Sigmoid colon (tissue), 7 donors: ENCODE data around the gene TMEM258. TPM values are rescaled to one million over a fixed set of nuclear protein-coding genes. Genes with fewer than 3 reads are reported as not detected.

ENCODE experiments used
- DNase-seq: peaks from one replicate; pipeline ENCODE4 v3.0.0-alpha.2; 2019
- H3K27ac ChIP-seq, 4 donors: fragments of 200-600 bp; sonication (generic); one replicate each; pipeline ENCODE4 v1.5.1; 2016 to 2019; ENCODE audit warnings: mild to moderate bottlenecking in 1 of 4
- H3K27me3 ChIP-seq, 3 donors: fragments of 200-600 bp; sonication (generic); one replicate each; pipeline ENCODE4 v1.5.1; 2019; ENCODE audit warnings: mild to moderate bottlenecking in 1 of 3
- H3K36me3 ChIP-seq, 4 donors: fragments of 200-600 bp; sonication (generic); one replicate each; pipeline ENCODE4 v1.5.1; 2016 to 2019
- H3K4me1 ChIP-seq, 4 donors: fragments of 200-600 bp; sonication (generic); one replicate each; pipeline ENCODE4 v1.5.1; 2017 to 2019
- H3K4me3 ChIP-seq, 4 donors: fragments of 200-600 bp; sonication (generic); one replicate each; pipeline ENCODE4 v1.5.1; 2017 to 2019; ENCODE audit warnings: mild to moderate bottlenecking in 2 of 4, moderate library complexity in 1 of 4
- H3K9me3 ChIP-seq, 4 donors: fragments of 200-600 bp in 3 of 4; sonication (generic) in 3 of 4; one replicate each; pipeline versions ENCODE4 v1.5.1 to v1.6.1; 2013 to 2019
- CTCF ChIP-seq, 4 experiments: fragments of 450-650 bp in 3 of 4; fragments of 200-600 bp in 1 of 4; IDR thresholded peaks; one replicate each; pipeline ENCODE4 v1.5.1; 2016 to 2019; ENCODE audit warnings: antibody characterized with exemption in 4 of 4, mild to moderate bottlenecking in 3 of 4, moderate library complexity in 2 of 4
- EP300 ChIP-seq, 4 donors: sonication (generic); formaldehyde crosslinking; IDR thresholded peaks; one replicate each; pipeline ENCODE4 v1.6.1; 2017; ENCODE audit warnings: antibody characterized with exemption in 4 of 4
- POLR2A ChIP-seq, 2 donors: fragments of 450-650 bp; IDR thresholded peaks; one replicate each; pipeline ENCODE4 v1.6.1; 2016; ENCODE audit warnings: antibody characterized with exemption in 2 of 2, mild to moderate bottlenecking in 2 of 2, moderate library complexity in 2 of 2
- POLR2AphosphoS5 ChIP-seq, 4 donors: sonication (generic); formaldehyde crosslinking; IDR thresholded peaks; one replicate each; pipeline ENCODE4 v1.6.1; 2017; ENCODE audit warnings: antibody characterized with exemption in 4 of 4
- WGBS, 2 donors: extraction: QIAGEN DNeasy Blood & Tissue Kit; methylation state at CpG; one replicate each; pipeline ENCODE4 v1.1.7; 2013; 5-methylcytosine and 5-hydroxymethylcytosine counted together
- intact Hi-C: fragments of 100-400 bp; cut with DNase I; formaldehyde crosslinking; loops from one replicate; pipeline ENCODE4 v1.15.1; 2023
- polyA plus RNA-seq, 3 donors: library from polyadenylated mRNA; stranded (reverse); fragments of 200-250 nt; gene quantifications; one replicate each; pipeline ENCODE4 v1.2.3, GENCODE V29; 2013
- total RNA-seq, 4 donors: library from RNA; depleted of rRNA; stranded (reverse); fragments of >200 nt; gene quantifications; one replicate each; pipeline ENCODE4 v1.1.0, GENCODE V29; 2016
- donor health status: healthy with polysubstance abuse.
- donor health status: Bipolar disorder and iron deficiency.
- donor health status: healthy.

The TMEM258 gene
- total and polyA plus RNA-seq, 7 donors: 39.9 to 224 (median 64.7) TPM

GRCh38 chr11:61834278-61835048, 42.1 kb upstream of the TMEM258 start:
- Histone ChIP-seq H3K9me3 (no peaks in the 10 kb centered on the region), H3K4me1 (peaks cover 0 to 42% (median 31%) of the 10 kb centered on the region in 4 donors), H3K4me3 (no peak overlapping the region), H3K36me3 (peaks cover 0 to 20% (median 0%) of the 10 kb centered on the region in 4 donors), H3K27ac (peak overlapping the region; percentile 51 to 67 (median 65)), H3K27me3 (no peaks in the 10 kb centered on the region)
- intact Hi-C loops: no loop called here
- no peak for DNase-seq
- no peak for TF ChIP-seq POLR2AphosphoS5 (IDR thresholded peaks at IDR 0.05)
- TF ChIP-seq CTCF (IDR thresholded peaks at IDR 0.05): no peak
- WGBS, 2 donors: 54 to 69% methylated on average over 12 of the region's 12 CpGs

- Histone ChIP-seq H3K9me3 (no peaks in the 10 kb centered on the region), H3K27ac (peak overlapping the region in 3 of 4 donors; percentile 51 to 67 (median 63)), H3K4me3 (no peak overlapping the region), H3K27me3 (no peaks in the 10 kb centered on the region), H3K4me1 (peaks cover 0 to 48% (median 37%) of the 10 kb centered on the region in 4 donors), H3K36me3 (peaks cover 0 to 15% (median 0%) of the 10 kb centered on the region in 4 donors)
- 93 to 94% methylated on average over 12 of the region's 12 CpGs for WGBS, 2 donors
- DNase-seq: no peak
- intact Hi-C loops: no loop called here
- no peak for TF ChIP-seq CTCF (IDR thresholded peaks at IDR 0.05)
- no peak for TF ChIP-seq POLR2A (IDR thresholded peaks at IDR 0.05)
- no peak for TF ChIP-seq EP300 (IDR thresholded peaks at IDR 0.05)
- TF ChIP-seq POLR2AphosphoS5 (IDR thresholded peaks at IDR 0.05): no peak
Observed at GRCh38 chr11:61833926-61834277, 41.5 kb upstream of the TMEM258 start.

GRCh38 chr11:61833471-61833870, 41.1 kb upstream of the TMEM258 start:
- whole genome bisulfite sequencing, 2 donors: 49 to 69% methylated on average over 11 of the region's 11 CpGs
- Histone ChIP-seq H3K36me3 (peaks cover 0 to 11% (median 0%) of the 10 kb centered on the region in 4 donors), H3K9me3 (no peaks in the 10 kb centered on the region), H3K4me3 (no peak overlapping the region), H3K4me1 (peaks cover 0 to 52% (median 41%) of the 10 kb centered on the region in 4 donors), H3K27me3 (no peaks in the 10 kb centered on the region), H3K27ac (peak overlapping the region in 1 of 4 donors; percentile 67)
- TF ChIP-seq EP300 (IDR thresholded peaks at IDR 0.05) (no peak), CTCF (IDR thresholded peaks at IDR 0.05) (no peak), POLR2AphosphoS5 (IDR thresholded peaks at IDR 0.05) (no peak), POLR2A (IDR thresholded peaks at IDR 0.05) (no peak)
- intact Hi-C loops: no loop called here
- no peak for DNase-seq

GRCh38 chr11:61832754-61833153, 40.4 kb upstream of the TMEM258 start:
- Histone ChIP-seq H3K9me3 (no peaks in the 10 kb centered on the region), H3K27me3 (no peaks in the 10 kb centered on the region), H3K36me3 (peaks cover 0 to 3% (median 0%) of the 10 kb centered on the region in 4 donors), H3K4me1 (peaks cover 0 to 58% (median 47%) of the 10 kb centered on the region in 4 donors), H3K4me3 (no peak overlapping the region), H3K27ac (peak overlapping the region in 1 of 4 donors; percentile 86)
- 44 to 75% methylated on average over 7 of the region's 7 CpGs for WGBS, 2 donors
- DNase-seq: no peak
- intact Hi-C loops: no loop called here
- TF ChIP-seq CTCF (IDR thresholded peaks at IDR 0.05): no peak

- H3K4me1 ChIP-seq: peaks cover 0 to 63% (median 51%) of the 10 kb centered on the region in 4 donors
- intact Hi-C loops: no loop called here
- no peak for TF ChIP-seq POLR2AphosphoS5 (IDR thresholded peaks at IDR 0.05)
- TF ChIP-seq POLR2A (IDR thresholded peaks at IDR 0.05): no peak
- TF ChIP-seq EP300 (IDR thresholded peaks at IDR 0.05): no peak
- no peak for TF ChIP-seq CTCF (IDR thresholded peaks at IDR 0.05)
- H3K9me3 ChIP-seq: no peaks in the 10 kb centered on the region
- no peaks in the 10 kb centered on the region for H3K36me3 ChIP-seq
- no peaks in the 10 kb centered on the region for H3K27me3 ChIP-seq
- H3K4me3 ChIP-seq: no peak overlapping the region
- peak overlapping the region in 2 of 4 donors; percentile 80 to 86 for H3K27ac ChIP-seq
- 87 to 92% methylated on average over 4 of the region's 4 CpGs for WGBS, 2 donors
- no peak for DNase-seq
Observed at GRCh38 chr11:61832207-61832606, 39.8 kb upstream of the TMEM258 start.
